LNCAP (cell line): ENCODE results near the gene HOXD12.

ENCODE experiments used
- CTCF ChIP-seq: fragments of 450-650 bp; IDR thresholded peaks from 2 replicates; pipeline ENCODE4 v1.5.1; 2017; ENCODE audit warnings: mild to moderate bottlenecking

HOXD12 gene

GRCh38 chr2:176148751-176149421, 49.3 kb downstream of the HOXD12 start:
- TF ChIP-seq CTCF = no peak

GRCh38 chr2:176149481-176149938, 49.9 kb downstream of the HOXD12 start:
- TF ChIP-seq CTCF = no peak

- no peak for TF ChIP-seq CTCF
Observed at GRCh38 chr2:176149939-176150583, 50.5 kb downstream of the HOXD12 start.

- TF ChIP-seq CTCF = no peak
Observed at GRCh38 chr2:176150584-176151441, 51.2 kb downstream of the HOXD12 start.

GRCh38 chr2:176151442-176152287, 52.1 kb downstream of the HOXD12 start, which contains the start of gene HOXD4:
TSS of gene HOXD4 (plus strand) at chr2:176151550. CDS start at chr2:176151634, 84 bp downstream.
- TF ChIP-seq CTCF = no peak
